Measurements from ENCODE around the gene GM2A.

GM2A gene

DNA sequence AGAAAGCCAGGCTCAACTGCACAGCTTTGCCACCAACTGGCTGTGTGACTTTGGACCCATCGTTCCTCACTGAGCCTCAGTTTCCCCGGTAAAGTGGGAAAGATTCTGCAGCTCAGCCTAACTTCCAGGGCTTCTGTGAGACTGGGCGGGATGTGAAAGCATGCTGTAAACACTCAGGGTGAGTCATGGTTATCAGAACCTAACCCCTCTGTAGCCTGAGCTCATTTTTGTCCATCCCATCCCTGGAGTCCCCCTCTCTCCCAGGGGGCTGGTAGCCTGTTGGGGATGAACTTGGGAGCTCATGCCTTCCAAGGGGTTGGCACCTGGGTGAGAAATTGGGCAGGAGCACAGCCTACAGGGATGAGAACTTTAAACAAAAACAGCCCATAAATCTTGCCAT is 31.4 kb upstream of the GM2A start:
- no peak overlapping the region for H3K23ac ChIP-seq (ENCODE audit: low read depth, low read length, poor library complexity)
- WGBS, 2 donors (ENCODE audit: extremely low coverage in 2 of 2, insufficient read length in 2 of 2, insufficient replicate concordance in 1 of 2): no CpG with 5 or more reads among the region's 3 CpGs
- H4K8ac ChIP-seq (ENCODE audit: low read depth, low read length): no peak overlapping the region
- no peak overlapping the region for H2BK15ac ChIP-seq (ENCODE audit: low read length)
- DNase-seq (ENCODE audit: low spot score): no peak
- H2BK5ac ChIP-seq (ENCODE audit: low read length): no peak overlapping the region
- no peak overlapping the region for H4K91ac ChIP-seq (ENCODE audit: low read depth, low read length, poor library complexity)
- no peaks in the 10 kb centered on the region for H3K79me1 ChIP-seq (ENCODE audit: low read depth, low read length)
- no peak overlapping the region for H2AFZ ChIP-seq (ENCODE audit: low read length)
- H3K4me3 ChIP-seq (ENCODE audit: low read length in 2 of 2): no peak overlapping the region
- no peaks in the 10 kb centered on the region for H3K36me3 ChIP-seq (replicated peaks in 1 of 2; ENCODE audit: control insufficient read depth in 2 of 2, insufficient read depth in 2 of 2, low read length in 2 of 2)
- H3K27ac ChIP-seq (replicated peaks; ENCODE audit: low read length): no peak overlapping the region
- H3K18ac ChIP-seq (ENCODE audit: low read length): no peak overlapping the region
- H2BK120ac ChIP-seq (ENCODE audit: low read depth, low read length): no peak overlapping the region
- H2AK5ac ChIP-seq (ENCODE audit: low read depth, low read length): no peak overlapping the region
- H3K9ac ChIP-seq (ENCODE audit: low read depth, low read length, poor library complexity): no peak overlapping the region
- H2BK12ac ChIP-seq (ENCODE audit: low read length): no peak overlapping the region
- H3K4ac ChIP-seq (ENCODE audit: low read length): no peak overlapping the region
- H3K4me2 ChIP-seq (ENCODE audit: insufficient read depth, low read length, poor library complexity, severe bottlenecking): no peak overlapping the region
- peaks cover 3 to 6% of the 10 kb centered on the region in 2 donors for H3K4me1 ChIP-seq (ENCODE audit: control insufficient read depth in 2 of 2, insufficient read depth in 1 of 2, low read depth in 1 of 2, low read length in 2 of 2)
- no peaks in the 10 kb centered on the region for H3K9me3 ChIP-seq (replicated peaks in 1 of 2; ENCODE audit: control insufficient read depth in 2 of 2, insufficient read depth in 1 of 2, low read depth in 1 of 2, low read length in 2 of 2)
- H3K14ac ChIP-seq (ENCODE audit: low read length): no peak overlapping the region
- H3K27me3 ChIP-seq (ENCODE audit: control insufficient read depth in 3 of 3, insufficient read depth in 3 of 3, low read depth in 1 of 3, low read length in 3 of 3): peaks cover 0 to 57% (median 20%) of the 10 kb centered on the region in 3 experiments

DNA sequence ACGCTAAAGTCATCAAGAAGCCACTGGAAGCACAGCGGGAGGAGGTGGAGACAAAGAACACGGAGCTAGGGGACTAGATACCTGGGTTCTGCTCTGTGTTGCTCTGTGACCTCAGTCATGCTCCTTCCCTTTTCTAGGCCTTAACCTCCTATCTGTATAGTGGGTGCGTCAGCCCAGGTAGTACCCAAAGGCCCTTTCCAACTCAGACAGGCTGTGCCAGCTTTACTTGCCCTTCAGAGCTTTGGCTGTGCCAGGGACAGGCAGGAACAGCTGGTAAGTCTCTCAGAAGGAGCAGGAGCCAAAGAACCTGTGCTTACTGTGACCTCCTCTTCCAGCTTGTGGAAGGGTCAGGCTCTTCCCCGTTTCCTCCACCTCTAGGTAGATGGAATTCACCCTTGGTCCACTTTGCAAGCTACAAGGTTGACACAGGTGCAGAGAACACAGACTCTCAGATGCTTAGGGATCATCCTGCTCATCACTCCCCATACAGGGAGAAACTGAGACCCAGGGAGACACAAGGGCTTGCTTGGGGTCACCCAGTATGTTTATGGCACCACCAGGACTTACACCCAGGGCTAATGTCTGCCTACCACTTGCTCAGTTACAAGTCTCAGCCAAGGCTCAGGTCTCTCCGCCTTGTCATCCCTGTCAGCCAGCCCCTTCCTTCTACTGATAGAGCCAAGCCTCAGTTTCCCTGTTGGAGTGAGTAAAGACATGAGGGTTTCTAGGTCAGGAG is 30.8 kb upstream of the GM2A start:
- no peak overlapping the region for H4K91ac ChIP-seq (ENCODE audit: low read depth, low read length, poor library complexity)
- no peak overlapping the region for H3K18ac ChIP-seq (ENCODE audit: low read length)
- H2AFZ ChIP-seq (ENCODE audit: low read length): no peak overlapping the region
- H3K4ac ChIP-seq (ENCODE audit: low read length): no peak overlapping the region
- H3K23ac ChIP-seq (ENCODE audit: low read depth, low read length, poor library complexity): no peak overlapping the region
- no peak overlapping the region for H2BK120ac ChIP-seq (ENCODE audit: low read depth, low read length)
- H4K8ac ChIP-seq (ENCODE audit: low read depth, low read length): no peak overlapping the region
- H3K14ac ChIP-seq (ENCODE audit: low read length): no peak overlapping the region
- H3K4me2 ChIP-seq (ENCODE audit: insufficient read depth, low read length, poor library complexity, severe bottlenecking): no peak overlapping the region
- no peak overlapping the region for H2AK5ac ChIP-seq (ENCODE audit: low read depth, low read length)
- no peak overlapping the region for H2BK5ac ChIP-seq (ENCODE audit: low read length)
- H2BK15ac ChIP-seq (ENCODE audit: low read length): no peak overlapping the region
- H3K27ac ChIP-seq (replicated peaks; ENCODE audit: low read length): no peak overlapping the region
- WGBS, 2 donors (ENCODE audit: extremely low coverage in 2 of 2, insufficient read length in 2 of 2, insufficient replicate concordance in 1 of 2): no CpG with 5 or more reads among the region's 6 CpGs
- H3K9me3 ChIP-seq (replicated peaks in 1 of 2; ENCODE audit: control insufficient read depth in 2 of 2, insufficient read depth in 1 of 2, low read depth in 1 of 2, low read length in 2 of 2): no peaks in the 10 kb centered on the region
- peaks cover 3 to 6% of the 10 kb centered on the region in 2 donors for H3K4me1 ChIP-seq (ENCODE audit: control insufficient read depth in 2 of 2, insufficient read depth in 1 of 2, low read depth in 1 of 2, low read length in 2 of 2)
- H3K9ac ChIP-seq (ENCODE audit: low read depth, low read length, poor library complexity): no peak overlapping the region
- H3K36me3 ChIP-seq (replicated peaks in 1 of 2; ENCODE audit: control insufficient read depth in 2 of 2, insufficient read depth in 2 of 2, low read length in 2 of 2): no peaks in the 10 kb centered on the region
- H3K4me3 ChIP-seq (ENCODE audit: low read length in 2 of 2): no peak overlapping the region
- no peaks in the 10 kb centered on the region for H3K79me1 ChIP-seq (ENCODE audit: low read depth, low read length)
- DNase-seq (ENCODE audit: low spot score): no peak
- H2BK12ac ChIP-seq (ENCODE audit: low read length): no peak overlapping the region
- H3K27me3 ChIP-seq (ENCODE audit: control insufficient read depth in 3 of 3, insufficient read depth in 3 of 3, low read depth in 1 of 3, low read length in 3 of 3): peaks cover 0 to 57% (median 20%) of the 10 kb centered on the region in 3 experiments

DNA sequence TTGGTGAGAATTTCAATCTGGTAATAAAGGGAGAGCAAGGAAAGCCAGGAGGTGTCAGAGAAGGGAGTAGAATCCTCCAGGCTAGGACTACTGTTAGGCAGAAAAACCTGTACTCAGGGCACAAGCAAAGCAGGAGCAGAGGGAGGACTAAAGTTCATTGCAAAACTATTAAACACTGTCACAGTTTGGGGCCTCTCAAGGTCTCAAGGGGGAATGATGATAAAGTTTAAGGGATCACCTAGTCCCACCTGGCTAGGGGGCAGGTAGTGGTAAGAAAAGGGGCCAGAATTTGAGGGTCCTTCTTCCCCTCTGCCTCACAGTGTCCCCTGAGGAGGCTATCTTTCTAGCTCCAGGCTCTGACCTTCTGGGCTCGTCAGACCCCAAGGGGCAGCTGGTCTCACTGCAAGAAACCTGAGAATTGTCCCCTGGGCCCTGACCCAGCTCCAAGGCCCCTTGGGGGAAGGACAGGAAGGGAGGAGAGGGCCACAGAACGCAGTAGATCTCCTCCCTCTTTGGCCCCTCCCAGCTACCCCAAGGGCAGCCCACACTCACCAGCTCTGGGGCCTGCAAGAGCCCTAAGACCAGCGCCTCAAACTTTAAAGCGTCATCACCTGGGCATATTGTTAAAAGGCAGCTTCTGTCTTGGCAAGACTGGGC is 30.1 kb upstream of the GM2A start:
- Histone ChIP-seq H3K23ac (ENCODE audit: low read depth, low read length, poor library complexity) (no peak overlapping the region), H3K4ac (ENCODE audit: low read length) (no peak overlapping the region), H2AK5ac (ENCODE audit: low read depth, low read length) (no peak overlapping the region), H4K91ac (ENCODE audit: low read depth, low read length, poor library complexity) (no peak overlapping the region), H4K8ac (ENCODE audit: low read depth, low read length) (no peak overlapping the region), H3K36me3 (replicated peaks in 1 of 2; ENCODE audit: control insufficient read depth in 2 of 2, insufficient read depth in 2 of 2, low read length in 2 of 2) (no peaks in the 10 kb centered on the region), H2BK15ac (ENCODE audit: low read length) (no peak overlapping the region), H3K79me1 (ENCODE audit: low read depth, low read length) (no peaks in the 10 kb centered on the region), H3K4me1 (ENCODE audit: control insufficient read depth in 2 of 2, insufficient read depth in 1 of 2, low read depth in 1 of 2, low read length in 2 of 2) (peaks cover 3 to 6% of the 10 kb centered on the region in 2 donors), H3K27ac (replicated peaks; ENCODE audit: low read length) (no peak overlapping the region), H3K4me3 (ENCODE audit: low read length in 2 of 2) (no peak overlapping the region), H2BK120ac (ENCODE audit: low read depth, low read length) (no peak overlapping the region), H3K27me3 (ENCODE audit: control insufficient read depth in 3 of 3, insufficient read depth in 3 of 3, low read depth in 1 of 3, low read length in 3 of 3) (peaks cover 0 to 52% (median 20%) of the 10 kb centered on the region in 3 experiments), H3K4me2 (ENCODE audit: insufficient read depth, low read length, poor library complexity, severe bottlenecking) (peak overlapping the region; percentile 90), H3K9me3 (replicated peaks in 1 of 2; ENCODE audit: control insufficient read depth in 2 of 2, insufficient read depth in 1 of 2, low read depth in 1 of 2, low read length in 2 of 2) (no peaks in the 10 kb centered on the region), H3K9ac (ENCODE audit: low read depth, low read length, poor library complexity) (no peak overlapping the region), H2AFZ (ENCODE audit: low read length) (peak overlapping the region; percentile 98), H3K14ac (ENCODE audit: low read length) (no peak overlapping the region), H3K18ac (ENCODE audit: low read length) (peak overlapping the region; percentile 27), H2BK12ac (ENCODE audit: low read length) (no peak overlapping the region), H2BK5ac (ENCODE audit: low read length) (no peak overlapping the region)
- no CpG with 5 or more reads among the region's 4 CpGs for WGBS, 2 donors (ENCODE audit: extremely low coverage in 2 of 2, insufficient read length in 2 of 2, insufficient replicate concordance in 1 of 2)
- DNase-seq (ENCODE audit: low spot score): no peak

DNA sequence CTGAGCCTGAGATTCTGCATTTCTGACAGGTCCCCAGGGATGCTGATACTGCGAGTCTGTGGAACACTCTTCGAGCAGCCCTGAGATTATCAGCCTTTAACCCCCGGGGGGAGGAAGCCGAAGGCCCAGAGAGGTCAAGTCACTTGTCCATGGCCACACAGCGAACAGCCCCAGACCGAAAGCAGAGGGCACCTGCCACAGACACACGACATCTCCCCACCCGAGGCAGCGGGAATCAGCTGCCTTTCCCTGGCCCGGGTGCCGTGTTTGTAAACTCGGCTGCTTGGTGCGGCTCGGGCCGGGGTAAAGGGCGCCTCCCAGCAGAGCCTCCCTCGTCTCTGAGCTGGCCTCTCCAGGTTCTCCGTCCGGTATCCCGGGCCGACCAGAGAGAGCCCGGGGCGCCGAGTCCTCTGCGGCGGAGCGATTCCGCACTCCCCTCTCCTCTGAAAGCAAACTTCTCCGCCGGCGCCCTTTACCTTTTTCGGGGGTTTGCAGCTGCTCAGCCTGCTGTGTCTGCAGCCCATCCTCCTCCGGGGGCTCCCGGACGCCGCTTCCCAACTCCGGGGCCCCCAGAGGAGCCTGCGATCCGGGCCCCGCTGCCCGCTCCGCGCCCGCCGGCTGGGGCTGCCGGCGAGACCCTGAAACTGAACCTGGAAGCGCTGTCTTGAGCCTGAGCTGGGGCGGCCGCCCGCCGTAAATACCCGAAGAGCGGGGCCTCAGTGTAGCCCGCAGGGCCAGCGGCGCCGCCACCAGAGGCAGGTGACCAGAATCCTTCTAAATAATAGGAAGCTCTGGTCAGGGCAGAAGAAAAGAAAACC is 29.3 kb upstream of the GM2A start, which contains the start of gene CCDC69:
Gene CCDC69, minus strand, starts transcription at position 646 of the 818 bp plus-strand sequence. Its CDS starts 122 bp downstream, at position 524.
- Histone ChIP-seq H2AFZ (ENCODE audit: low read length) (peak within 1 kb of the TSS; percentile 98), H3K4me2 (ENCODE audit: insufficient read depth, low read length, poor library complexity, severe bottlenecking) (peak within 1 kb of the TSS; percentile 90), H2BK12ac (ENCODE audit: low read length) (no peak within 1 kb of the TSS), H3K36me3 (replicated peaks in 1 of 2; ENCODE audit: control insufficient read depth in 2 of 2, insufficient read depth in 2 of 2, low read length in 2 of 2) (no peaks in the 10 kb centered on the region), H3K27ac (replicated peaks; ENCODE audit: low read length) (no peak within 1 kb of the TSS), H3K18ac (ENCODE audit: low read length) (peak within 1 kb of the TSS; percentile 27), H3K4ac (ENCODE audit: low read length) (no peak within 1 kb of the TSS), H3K14ac (ENCODE audit: low read length) (no peak within 1 kb of the TSS), H3K9me3 (replicated peaks in 1 of 2; ENCODE audit: control insufficient read depth in 2 of 2, insufficient read depth in 1 of 2, low read depth in 1 of 2, low read length in 2 of 2) (no peaks in the 10 kb centered on the region), H3K4me3 (ENCODE audit: low read length in 2 of 2) (peak within 1 kb of the TSS; percentile 44 to 76), H2BK15ac (ENCODE audit: low read length) (no peak within 1 kb of the TSS), H3K23ac (ENCODE audit: low read depth, low read length, poor library complexity) (peak within 1 kb of the TSS; percentile 66), H3K4me1 (ENCODE audit: control insufficient read depth in 2 of 2, insufficient read depth in 1 of 2, low read depth in 1 of 2, low read length in 2 of 2) (peaks cover 3 to 6% of the 10 kb centered on the region in 2 donors), H3K9ac (ENCODE audit: low read depth, low read length, poor library complexity) (no peak within 1 kb of the TSS), H2BK120ac (ENCODE audit: low read depth, low read length) (no peak within 1 kb of the TSS), H2BK5ac (ENCODE audit: low read length) (no peak within 1 kb of the TSS), H3K79me1 (ENCODE audit: low read depth, low read length) (no peaks in the 10 kb centered on the region), H3K27me3 (ENCODE audit: control insufficient read depth in 3 of 3, insufficient read depth in 3 of 3, low read depth in 1 of 3, low read length in 3 of 3) (peaks cover 0 to 44% (median 20%) of the 10 kb centered on the region in 3 experiments), H2AK5ac (ENCODE audit: low read depth, low read length) (no peak within 1 kb of the TSS), H4K91ac (ENCODE audit: low read depth, low read length, poor library complexity) (no peak within 1 kb of the TSS), H4K8ac (ENCODE audit: low read depth, low read length) (no peak within 1 kb of the TSS)
- no CpG with 5 or more reads among the region's 58 CpGs for WGBS, 2 donors (ENCODE audit: extremely low coverage in 2 of 2, insufficient read length in 2 of 2, insufficient replicate concordance in 1 of 2)
- peak; percentile 44 for DNase-seq (ENCODE audit: low spot score)
